Ovary (tissue), 3 donors: ENCODE measurements around the gene STXBP2.

Experiments
- EP300 ChIP-seq: sonication (generic); formaldehyde crosslinking; IDR thresholded peaks from one replicate; pipeline ENCODE4 v1.6.1; 2017; ENCODE audit warnings: antibody characterized with exemption
- TF ChIP-seq, protein P1 (sequence below), 3 donors: fragments of 450-650 bp in 2 of 3; fragments of 200-600 bp in 1 of 3; IDR thresholded peaks; one replicate each; pipeline versions ENCODE4 v1.5.1 to v1.8.0; 2016 to 2022; ENCODE audit warnings: antibody characterized with exemption in 3 of 3, mild to moderate bottlenecking in 1 of 3
- donor health status: DM: no; HTN: no; CAD: no.

- TF ChIP-seq, protein P1, sequence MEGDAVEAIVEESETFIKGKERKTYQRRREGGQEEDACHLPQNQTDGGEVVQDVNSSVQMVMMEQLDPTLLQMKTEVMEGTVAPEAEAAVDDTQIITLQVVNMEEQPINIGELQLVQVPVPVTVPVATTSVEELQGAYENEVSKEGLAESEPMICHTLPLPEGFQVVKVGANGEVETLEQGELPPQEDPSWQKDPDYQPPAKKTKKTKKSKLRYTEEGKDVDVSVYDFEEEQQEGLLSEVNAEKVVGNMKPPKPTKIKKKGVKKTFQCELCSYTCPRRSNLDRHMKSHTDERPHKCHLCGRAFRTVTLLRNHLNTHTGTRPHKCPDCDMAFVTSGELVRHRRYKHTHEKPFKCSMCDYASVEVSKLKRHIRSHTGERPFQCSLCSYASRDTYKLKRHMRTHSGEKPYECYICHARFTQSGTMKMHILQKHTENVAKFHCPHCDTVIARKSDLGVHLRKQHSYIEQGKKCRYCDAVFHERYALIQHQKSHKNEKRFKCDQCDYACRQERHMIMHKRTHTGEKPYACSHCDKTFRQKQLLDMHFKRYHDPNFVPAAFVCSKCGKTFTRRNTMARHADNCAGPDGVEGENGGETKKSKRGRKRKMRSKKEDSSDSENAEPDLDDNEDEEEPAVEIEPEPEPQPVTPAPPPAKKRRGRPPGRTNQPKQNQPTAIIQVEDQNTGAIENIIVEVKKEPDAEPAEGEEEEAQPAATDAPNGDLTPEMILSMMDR (IDR thresholded peaks at IDR 0.05) = no peak
- no peak for TF ChIP-seq EP300
These were observed 31.3 kb upstream of the STXBP2 start for GRCh38 chr19:7605490-7606222.
